ENCODE measurements around the gene RPP38.
A peak's percentile ranks its signal among the peaks of the same experiment; 100 is the strongest.

The RPP38 gene

GRCh38 chr10:15083674-15084501 is 13.3 kb upstream of the RPP38 start:
- Histone ChIP-seq H3K27me3 (ENCODE audit: insufficient read depth, low read length) (no peaks in the 10 kb centered on the region), H3K4me1 (ENCODE audit: insufficient read depth, low read length) (peaks cover 11% of the 10 kb centered on the region; the same call in 1 of the 2 replicates), H3K27ac (ENCODE audit: low read length) (no peak overlapping the region), H3K9ac (ENCODE audit: low read depth, low read length) (peak overlapping the region; percentile 68; the same call in 1 of the 2 replicates), H3K4me3 (ENCODE audit: low read length) (peak overlapping the region; percentile 59), H3K9me3 (ENCODE audit: insufficient read depth, low read depth, low read length) (no peaks in the 10 kb centered on the region), H3K36me3 (ENCODE audit: insufficient read depth, low read depth, low read length) (no peaks in the 10 kb centered on the region)

GRCh38 chr10:15084502-15084922 is 12.6 kb upstream of the RPP38 start:
- H3K27me3 ChIP-seq (ENCODE audit: insufficient read depth, low read length) = no peaks in the 10 kb centered on the region
- H3K4me1 ChIP-seq (ENCODE audit: insufficient read depth, low read length) = peaks cover 11% of the 10 kb centered on the region; the same call in 1 of the 2 replicates
- peak overlapping the region; percentile 59 for H3K4me3 ChIP-seq (ENCODE audit: low read length)
- no peaks in the 10 kb centered on the region for H3K9me3 ChIP-seq (ENCODE audit: insufficient read depth, low read depth, low read length)
- H3K27ac ChIP-seq (ENCODE audit: low read length) = no peak overlapping the region
- H3K36me3 ChIP-seq (ENCODE audit: insufficient read depth, low read depth, low read length) = no peaks in the 10 kb centered on the region
- H3K9ac ChIP-seq (ENCODE audit: low read depth, low read length) = peak overlapping the region; percentile 68; the same call in 1 of the 2 replicates

GRCh38 chr10:15088428-15089261 is 8.5 kb upstream of the RPP38 start, which contains the start of gene ACBD7:
TSS of gene ACBD7 (minus strand) at chr10:15088776. CDS start at chr10:15088728, 48 bp downstream.
- Histone ChIP-seq H3K9me3 (ENCODE audit: insufficient read depth, low read depth, low read length) (no peaks in the 10 kb centered on the region), H3K4me1 (ENCODE audit: insufficient read depth, low read length) (peaks cover 11% of the 10 kb centered on the region; the same call in 1 of the 2 replicates), H3K4me3 (ENCODE audit: low read length) (peak within 1 kb of the TSS; percentile 81), H3K27me3 (ENCODE audit: insufficient read depth, low read length) (no peaks in the 10 kb centered on the region), H3K36me3 (ENCODE audit: insufficient read depth, low read depth, low read length) (no peaks in the 10 kb centered on the region), H3K9ac (ENCODE audit: low read depth, low read length) (peak within 1 kb of the TSS; percentile 67; the same call in 1 of the 2 replicates), H3K27ac (ENCODE audit: low read length) (no peak within 1 kb of the TSS)

GRCh38 chr10:15091418-15091817 is 5.7 kb upstream of the RPP38 start:
- Histone ChIP-seq H3K4me3 (ENCODE audit: low read length) (no peak overlapping the region), H3K9ac (ENCODE audit: low read depth, low read length) (no peak overlapping the region), H3K9me3 (ENCODE audit: insufficient read depth, low read depth, low read length) (no peaks in the 10 kb centered on the region), H3K36me3 (ENCODE audit: insufficient read depth, low read depth, low read length) (no peaks in the 10 kb centered on the region), H3K4me1 (ENCODE audit: insufficient read depth, low read length) (no peaks in the 10 kb centered on the region), H3K27ac (ENCODE audit: low read length) (no peak overlapping the region), H3K27me3 (ENCODE audit: insufficient read depth, low read length) (no peaks in the 10 kb centered on the region)

GRCh38 chr10:15092855-15093408 is 4.2 kb upstream of the RPP38 start:
- Histone ChIP-seq H3K9ac (ENCODE audit: low read depth, low read length) (no peak overlapping the region), H3K9me3 (ENCODE audit: insufficient read depth, low read depth, low read length) (no peaks in the 10 kb centered on the region), H3K27ac (ENCODE audit: low read length) (no peak overlapping the region), H3K36me3 (ENCODE audit: insufficient read depth, low read depth, low read length) (no peaks in the 10 kb centered on the region), H3K4me3 (ENCODE audit: low read length) (no peak overlapping the region), H3K27me3 (ENCODE audit: insufficient read depth, low read length) (no peaks in the 10 kb centered on the region), H3K4me1 (ENCODE audit: insufficient read depth, low read length) (no peaks in the 10 kb centered on the region)

- Histone ChIP-seq H3K9me3 (ENCODE audit: insufficient read depth, low read depth, low read length) (no peaks in the 10 kb centered on the region), H3K9ac (ENCODE audit: low read depth, low read length) (peak overlapping the region; percentile 94; the same call in 1 of the 2 replicates), H3K27ac (ENCODE audit: low read length) (no peak overlapping the region), H3K4me1 (ENCODE audit: insufficient read depth, low read length) (no peaks in the 10 kb centered on the region), H3K36me3 (ENCODE audit: insufficient read depth, low read depth, low read length) (peaks cover 11% of the 10 kb centered on the region), H3K4me3 (ENCODE audit: low read length) (peak overlapping the region; percentile 98), H3K27me3 (ENCODE audit: insufficient read depth, low read length) (no peaks in the 10 kb centered on the region)
Observed at GRCh38 chr10:15096661-15097010, 519 bp upstream of the RPP38 start.

- H3K4me3 ChIP-seq (ENCODE audit: low read length) = no peak overlapping the region
- peaks cover 43% of the 10 kb centered on the region for H3K36me3 ChIP-seq (ENCODE audit: insufficient read depth, low read depth, low read length)
- H3K9ac ChIP-seq (ENCODE audit: low read depth, low read length) = 0 out of 2 replicates have a peak overlapping the region, but pooled peaks have one; percentile 25
- H3K27ac ChIP-seq (ENCODE audit: low read length) = no peak overlapping the region
- H3K27me3 ChIP-seq (ENCODE audit: insufficient read depth, low read length) = no peaks in the 10 kb centered on the region
- H3K4me1 ChIP-seq (ENCODE audit: insufficient read depth, low read length) = no peaks in the 10 kb centered on the region
- H3K9me3 ChIP-seq (ENCODE audit: insufficient read depth, low read depth, low read length) = no peaks in the 10 kb centered on the region
Observed at GRCh38 chr10:15099886-15100285, 2.7 kb downstream of the RPP38 start.

GRCh38 chr10:15103513-15103912 is 6.4 kb downstream of the RPP38 start:
- no peak overlapping the region for H3K27ac ChIP-seq (ENCODE audit: low read length)
- H3K4me3 ChIP-seq (ENCODE audit: low read length) = no peak overlapping the region
- H3K4me1 ChIP-seq (ENCODE audit: insufficient read depth, low read length) = no peaks in the 10 kb centered on the region
- no peaks in the 10 kb centered on the region for H3K27me3 ChIP-seq (ENCODE audit: insufficient read depth, low read length)
- H3K36me3 ChIP-seq (ENCODE audit: insufficient read depth, low read depth, low read length) = peaks cover 65% of the 10 kb centered on the region
- no peaks in the 10 kb centered on the region for H3K9me3 ChIP-seq (ENCODE audit: insufficient read depth, low read depth, low read length)
- no peak overlapping the region for H3K9ac ChIP-seq (ENCODE audit: low read depth, low read length)

GRCh38 chr10:15106352-15107013 is 9.3 kb downstream of the RPP38 start:
- H3K27me3 ChIP-seq (ENCODE audit: insufficient read depth, low read length) = no peaks in the 10 kb centered on the region
- H3K9me3 ChIP-seq (ENCODE audit: insufficient read depth, low read depth, low read length) = no peaks in the 10 kb centered on the region
- no peak overlapping the region for H3K27ac ChIP-seq (ENCODE audit: low read length)
- H3K4me3 ChIP-seq (ENCODE audit: low read length) = no peak overlapping the region
- peaks cover 63% of the 10 kb centered on the region for H3K36me3 ChIP-seq (ENCODE audit: insufficient read depth, low read depth, low read length)
- no peaks in the 10 kb centered on the region for H3K4me1 ChIP-seq (ENCODE audit: insufficient read depth, low read length)
- H3K9ac ChIP-seq (ENCODE audit: low read depth, low read length) = no peak overlapping the region

- Histone ChIP-seq H3K36me3 (ENCODE audit: insufficient read depth, low read depth, low read length) (peaks cover 19% of the 10 kb centered on the region), H3K9ac (ENCODE audit: low read depth, low read length) (no peak overlapping the region), H3K4me3 (ENCODE audit: low read length) (no peak overlapping the region), H3K9me3 (ENCODE audit: insufficient read depth, low read depth, low read length) (no peaks in the 10 kb centered on the region), H3K27ac (ENCODE audit: low read length) (no peak overlapping the region), H3K4me1 (ENCODE audit: insufficient read depth, low read length) (no peaks in the 10 kb centered on the region), H3K27me3 (ENCODE audit: insufficient read depth, low read length) (no peaks in the 10 kb centered on the region)
Observed at GRCh38 chr10:15112657-15113056, 15.5 kb downstream of the RPP38 start.

GRCh38 chr10:15113766-15114165 is 16.6 kb downstream of the RPP38 start:
- Histone ChIP-seq H3K4me3 (ENCODE audit: low read length) (no peak overlapping the region), H3K9ac (ENCODE audit: low read depth, low read length) (no peak overlapping the region), H3K27me3 (ENCODE audit: insufficient read depth, low read length) (no peaks in the 10 kb centered on the region), H3K27ac (ENCODE audit: low read length) (no peak overlapping the region), H3K4me1 (ENCODE audit: insufficient read depth, low read length) (no peaks in the 10 kb centered on the region), H3K9me3 (ENCODE audit: insufficient read depth, low read depth, low read length) (no peaks in the 10 kb centered on the region), H3K36me3 (ENCODE audit: insufficient read depth, low read depth, low read length) (peaks cover 21% of the 10 kb centered on the region)
